DOHH2 (cell line): ENCODE results near the gene KATNIP.
"Not testable (repeated sequence)": the region's sequence is repeated elsewhere in the genome, so short reads cannot be mapped to it uniquely, and the experiment has no call there.

Experiments
- H3F3A ChIP-seq: fragments of 200-600 bp; sonication (generic), shearing (Covaris generic); 2 replicates; pipeline ENCODE4 v1.6.0; 2016; ENCODE audit warnings: antibody characterized with exemption, mild to moderate bottlenecking; ENCODE audit not compliant: control insufficient read depth, insufficient read depth
- H3K27ac ChIP-seq: fragments of 200-600 bp; sonication (generic); 2 replicates; pipeline ENCODE4 v1.5.1; 2014; ENCODE audit warnings: low read depth, mild to moderate bottlenecking, low read length, moderate library complexity
- H3K27me3 ChIP-seq: fragments of 200-600 bp; sonication (generic); 2 replicates; pipeline ENCODE4 v1.6.1; 2014; ENCODE audit warnings: mild to moderate bottlenecking, low read length, mixed read lengths; ENCODE audit not compliant: control insufficient read depth
- H3K36me3 ChIP-seq: fragments of 200-600 bp; sonication (generic); 2 replicates; pipeline ENCODE4 v1.6.1; 2014; ENCODE audit warnings: mild to moderate bottlenecking, low read length, moderate library complexity, mixed read lengths; ENCODE audit not compliant: control insufficient read depth
- H3K4me1 ChIP-seq: fragments of 200-600 bp; sonication (generic); 2 replicates; pipeline ENCODE4 v1.6.1; 2014; ENCODE audit warnings: mild to moderate bottlenecking, low read length, mixed read lengths; ENCODE audit not compliant: control insufficient read depth
- H3K4me2 ChIP-seq: fragments of 200-600 bp; sonication (generic); 2 replicates; pipeline ENCODE4 v1.6.0; 2014; ENCODE audit warnings: mild to moderate bottlenecking, low read length, moderate library complexity
- H3K4me3 ChIP-seq: fragments of 200-600 bp; sonication (generic); 2 replicates; pipeline ENCODE4 v1.5.1; 2014; ENCODE audit warnings: mild to moderate bottlenecking, low read length, mixed read lengths
- H3K79me2 ChIP-seq: fragments of 200-600 bp; sonication (generic); 2 replicates; pipeline ENCODE4 v1.6.1; 2014; ENCODE audit warnings: mild to moderate bottlenecking, low read length, mixed read lengths; ENCODE audit not compliant: control insufficient read depth
- H3K9me2 ChIP-seq: fragments of 200-600 bp; sonication (generic); replicated peaks from 2 replicates; pipeline ENCODE4 v1.6.1; 2014; ENCODE audit warnings: mild to moderate bottlenecking, low read length, mixed read lengths; ENCODE audit not compliant: control insufficient read depth
- H3K9me3 ChIP-seq: fragments of 200-600 bp; sonication (generic); 2 replicates; pipeline ENCODE4 v1.6.1; 2014; ENCODE audit warnings: antibody characterized with exemption, low read length, mixed read lengths; ENCODE audit not compliant: control insufficient read depth, insufficient read depth
- H4K20me1 ChIP-seq: fragments of 200-600 bp; sonication (generic); 2 replicates; pipeline ENCODE4 v1.6.0; 2014; ENCODE audit warnings: low read depth, mild to moderate bottlenecking, antibody characterized with exemption, low read length, moderate library complexity; ENCODE audit not compliant: control insufficient read depth, insufficient read depth
- EZH2phosphoT487 ChIP-seq: fragments of 200-600 bp; sonication (generic); IDR thresholded peaks from 2 replicates; pipeline ENCODE4 v1.6.1; 2017; ENCODE audit warnings: borderline replicate concordance, mild to moderate bottlenecking, antibody characterized with exemption, low read length, moderate library complexity, mixed read lengths
- TF ChIP-seq, protein P1 (sequence below): fragments of 200-600 bp; sonication (generic); IDR thresholded peaks from one replicate; pipeline ENCODE4 v1.5.1; 2014; ENCODE audit warnings: antibody characterized with exemption, mild to moderate bottlenecking, low read depth, low read length; ENCODE audit not compliant: poor library complexity, severe bottlenecking

Gene KATNIP

DNA sequence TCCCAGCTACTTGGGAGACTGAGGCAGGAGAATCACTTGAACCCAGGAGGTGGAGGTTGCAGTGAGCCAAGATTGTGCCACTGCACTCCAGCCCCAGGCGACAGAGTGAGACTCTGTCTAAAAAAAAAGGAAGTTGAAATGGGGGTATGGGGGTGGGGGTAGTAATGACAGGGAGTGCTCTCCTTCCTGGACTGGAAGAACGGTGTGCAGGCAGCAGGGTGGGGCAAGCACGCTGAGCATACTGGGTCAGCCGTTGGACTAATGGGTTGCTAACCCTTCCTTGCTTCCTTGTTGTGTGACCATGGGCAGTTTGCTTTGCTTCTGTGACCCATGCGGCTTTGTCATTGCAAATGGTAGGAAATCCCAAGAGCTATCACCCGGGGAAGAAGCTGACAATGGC lies 16.5 kb downstream of the KATNIP start:
- H3K9me3 ChIP-seq: no peaks in the 10 kb centered on the region

DNA sequence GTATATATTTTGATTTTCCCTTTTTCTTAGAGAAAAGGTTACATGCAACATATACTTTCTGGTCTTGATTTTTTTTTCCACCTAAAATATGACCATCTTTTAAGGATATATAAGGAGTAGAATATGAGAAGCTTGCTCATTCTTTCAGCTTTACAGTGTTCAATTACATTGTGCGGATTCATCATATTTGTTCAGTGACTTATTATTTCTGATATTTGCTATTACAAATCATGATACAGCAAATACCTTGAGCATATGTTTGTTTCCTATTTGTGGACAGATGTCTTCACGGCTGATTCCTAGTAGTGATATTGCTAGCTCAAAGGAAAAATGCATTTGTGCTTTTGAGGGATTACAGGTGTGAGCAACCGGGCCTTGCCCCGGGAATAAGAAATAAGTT lies 18.1 kb downstream of the KATNIP start:
- Histone ChIP-seq H3K27ac (no peak overlapping the region), H3K4me2 (no peak overlapping the region)

More for the DNA sequence above, 16.5 kb downstream of the KATNIP start:
- Histone ChIP-seq H4K20me1 (no peaks in the 10 kb centered on the region), H3K79me2 (no peaks in the 10 kb centered on the region), H3K4me1 (peaks cover 4% of the 10 kb centered on the region; the same call in 1 of the 2 replicates), H3K9me2 (no peaks in the 10 kb centered on the region), H3K27ac (no peak overlapping the region), H3F3A (no peaks in the 10 kb centered on the region), H3K4me2 (no peak overlapping the region), H3K36me3 (no peaks in the 10 kb centered on the region), H3K4me3 (no peak overlapping the region), H3K27me3 (no peaks in the 10 kb centered on the region)
- TF ChIP-seq, protein P1, sequence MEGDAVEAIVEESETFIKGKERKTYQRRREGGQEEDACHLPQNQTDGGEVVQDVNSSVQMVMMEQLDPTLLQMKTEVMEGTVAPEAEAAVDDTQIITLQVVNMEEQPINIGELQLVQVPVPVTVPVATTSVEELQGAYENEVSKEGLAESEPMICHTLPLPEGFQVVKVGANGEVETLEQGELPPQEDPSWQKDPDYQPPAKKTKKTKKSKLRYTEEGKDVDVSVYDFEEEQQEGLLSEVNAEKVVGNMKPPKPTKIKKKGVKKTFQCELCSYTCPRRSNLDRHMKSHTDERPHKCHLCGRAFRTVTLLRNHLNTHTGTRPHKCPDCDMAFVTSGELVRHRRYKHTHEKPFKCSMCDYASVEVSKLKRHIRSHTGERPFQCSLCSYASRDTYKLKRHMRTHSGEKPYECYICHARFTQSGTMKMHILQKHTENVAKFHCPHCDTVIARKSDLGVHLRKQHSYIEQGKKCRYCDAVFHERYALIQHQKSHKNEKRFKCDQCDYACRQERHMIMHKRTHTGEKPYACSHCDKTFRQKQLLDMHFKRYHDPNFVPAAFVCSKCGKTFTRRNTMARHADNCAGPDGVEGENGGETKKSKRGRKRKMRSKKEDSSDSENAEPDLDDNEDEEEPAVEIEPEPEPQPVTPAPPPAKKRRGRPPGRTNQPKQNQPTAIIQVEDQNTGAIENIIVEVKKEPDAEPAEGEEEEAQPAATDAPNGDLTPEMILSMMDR: no peak
- no peak for TF ChIP-seq EZH2phosphoT487

DNA sequence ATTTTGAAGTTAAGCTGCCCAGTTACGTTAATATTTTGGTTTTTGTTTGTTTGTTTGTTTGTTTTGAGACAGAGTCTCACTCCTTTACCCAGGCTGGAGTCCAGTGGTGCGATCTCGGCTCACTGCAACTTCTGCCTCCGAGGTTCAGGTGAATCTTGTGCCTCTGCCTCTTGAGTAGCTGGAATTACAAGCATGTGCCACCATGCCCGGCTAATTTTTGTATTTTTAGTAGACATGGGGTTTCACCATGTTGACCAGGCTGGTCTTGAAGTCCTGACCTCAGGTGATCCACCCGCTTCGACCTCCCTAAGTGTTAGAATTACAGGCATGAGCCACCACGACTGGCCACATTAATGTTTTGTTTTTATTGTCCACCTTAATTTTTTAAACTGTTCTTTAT lies 21.0 kb downstream of the KATNIP start:
- not testable (repeated sequence) for H3F3A ChIP-seq, H3K4me2 ChIP-seq, H3K79me2 ChIP-seq, H3K9me3 ChIP-seq, H3K27me3 ChIP-seq, H3K36me3 ChIP-seq, H3K4me1 ChIP-seq, H4K20me1 ChIP-seq, H3K27ac ChIP-seq, H3K4me3 ChIP-seq, H3K9me2 ChIP-seq

More for the DNA sequence above, 18.1 kb downstream of the KATNIP start:
- Histone ChIP-seq H3K9me2 (no peaks in the 10 kb centered on the region), H3K9me3 (no peaks in the 10 kb centered on the region), H3K4me3 (no peak overlapping the region), H3K36me3 (no peaks in the 10 kb centered on the region), H4K20me1 (no peaks in the 10 kb centered on the region), H3F3A (no peaks in the 10 kb centered on the region), H3K79me2 (no peaks in the 10 kb centered on the region), H3K27me3 (no peaks in the 10 kb centered on the region), H3K4me1 (peaks cover 4% of the 10 kb centered on the region; the same call in 1 of the 2 replicates)
- TF ChIP-seq, protein P1: no peak
- no peak for TF ChIP-seq EZH2phosphoT487

DNA sequence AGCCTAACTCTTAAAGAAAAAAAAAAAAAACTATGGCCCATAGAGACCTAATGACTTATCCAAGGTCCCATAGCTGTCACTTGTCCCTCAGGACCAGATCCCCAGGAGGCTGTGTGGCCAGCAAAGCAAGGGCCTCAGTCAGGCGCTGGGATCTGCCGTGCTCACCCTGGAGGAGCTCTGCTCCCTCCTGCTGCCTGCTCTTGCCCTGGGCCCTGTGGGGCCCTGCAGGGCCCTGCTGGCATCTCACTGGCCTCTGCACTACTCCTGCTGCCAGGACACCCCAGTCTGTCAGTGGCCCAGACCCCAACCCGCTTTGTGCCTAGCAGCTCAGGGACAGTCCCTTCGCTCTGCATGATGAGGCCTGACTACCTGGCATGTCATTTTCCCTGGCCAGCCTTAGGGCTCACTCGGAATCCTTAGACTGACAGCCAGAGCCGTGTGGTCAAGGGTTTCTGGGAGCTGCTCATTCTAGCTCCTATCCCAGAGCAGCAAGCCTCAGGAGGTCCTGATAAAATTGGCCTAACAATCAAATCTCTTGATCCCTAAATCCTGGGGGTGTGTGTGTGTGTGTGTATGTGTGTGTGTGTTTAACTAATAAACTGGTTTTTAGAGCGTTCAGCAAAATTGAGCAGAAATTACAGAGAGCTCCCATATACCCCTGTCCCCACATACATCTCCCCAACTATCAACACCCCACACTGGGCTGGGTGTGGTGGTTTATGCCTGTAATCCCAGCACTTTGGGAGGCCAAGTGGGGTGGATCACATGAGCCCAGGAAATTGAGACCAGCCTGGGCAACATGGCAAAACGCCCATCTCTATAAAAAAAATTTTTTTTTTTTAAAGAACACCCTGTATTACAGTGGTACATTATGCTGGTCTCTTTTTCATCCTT lies 21.7 kb downstream of the KATNIP start:
- Histone ChIP-seq H4K20me1 (no peaks in the 10 kb centered on the region), H3K36me3 (no peaks in the 10 kb centered on the region), H3K27ac (no peak overlapping the region), H3K9me2 (no peaks in the 10 kb centered on the region), H3K4me3 (no peak overlapping the region), H3F3A (no peaks in the 10 kb centered on the region), H3K27me3 (no peaks in the 10 kb centered on the region), H3K4me1 (no peaks in the 10 kb centered on the region), H3K9me3 (no peaks in the 10 kb centered on the region), H3K79me2 (no peaks in the 10 kb centered on the region), H3K4me2 (no peak overlapping the region)
- no peak for TF ChIP-seq EZH2phosphoT487
- TF ChIP-seq, protein P1: no peak
